ENCODE measurements around the gene XKRX. TPM values are rescaled to one million over a fixed set of nuclear protein-coding genes. Genes with fewer than 3 reads are reported as not detected.
A peak's percentile ranks its signal among the peaks of the same experiment; 100 is the strongest.

The XKRX gene
- total RNA-seq, 3 donors from 2014 or later (not counting 1 experiment from before 2014, with no cell fraction given) = 0.20 to 0.38 TPM; not detected in 1

- no peaks in the 10 kb centered on the region for H3K9me3 ChIP-seq (ENCODE audit: control insufficient read depth, insufficient read depth, low read length)
- H3K27me3 ChIP-seq (ENCODE audit: control insufficient read depth, insufficient read depth, low read length) = no peaks in the 10 kb centered on the region
- no peaks in the 10 kb centered on the region for H3K36me3 Mint-ChIP-seq
- no peaks in the 10 kb centered on the region for H3K9me3 Mint-ChIP-seq
- peak in 1 of 2 donors; percentile 17 for DNase-seq
- H3K4me3 ChIP-seq (ENCODE audit: low read length) = no peak overlapping the region
- H3K27ac ChIP-seq (ENCODE audit: low read length) = no peak overlapping the region
- no peaks in the 10 kb centered on the region for H3K4me1 Mint-ChIP-seq
- WGBS (ENCODE audit: insufficient coverage) = 78% methylated on average over 4 of the region's 4 CpGs
- H3K4me1 ChIP-seq (ENCODE audit: control insufficient read depth, insufficient read depth, low read length) = no peaks in the 10 kb centered on the region
- no peak for ATAC-seq
- TF ChIP-seq, protein P1, sequence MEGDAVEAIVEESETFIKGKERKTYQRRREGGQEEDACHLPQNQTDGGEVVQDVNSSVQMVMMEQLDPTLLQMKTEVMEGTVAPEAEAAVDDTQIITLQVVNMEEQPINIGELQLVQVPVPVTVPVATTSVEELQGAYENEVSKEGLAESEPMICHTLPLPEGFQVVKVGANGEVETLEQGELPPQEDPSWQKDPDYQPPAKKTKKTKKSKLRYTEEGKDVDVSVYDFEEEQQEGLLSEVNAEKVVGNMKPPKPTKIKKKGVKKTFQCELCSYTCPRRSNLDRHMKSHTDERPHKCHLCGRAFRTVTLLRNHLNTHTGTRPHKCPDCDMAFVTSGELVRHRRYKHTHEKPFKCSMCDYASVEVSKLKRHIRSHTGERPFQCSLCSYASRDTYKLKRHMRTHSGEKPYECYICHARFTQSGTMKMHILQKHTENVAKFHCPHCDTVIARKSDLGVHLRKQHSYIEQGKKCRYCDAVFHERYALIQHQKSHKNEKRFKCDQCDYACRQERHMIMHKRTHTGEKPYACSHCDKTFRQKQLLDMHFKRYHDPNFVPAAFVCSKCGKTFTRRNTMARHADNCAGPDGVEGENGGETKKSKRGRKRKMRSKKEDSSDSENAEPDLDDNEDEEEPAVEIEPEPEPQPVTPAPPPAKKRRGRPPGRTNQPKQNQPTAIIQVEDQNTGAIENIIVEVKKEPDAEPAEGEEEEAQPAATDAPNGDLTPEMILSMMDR (IDR thresholded peaks at IDR 0.05) = no peak
- H3K27me3 Mint-ChIP-seq (ENCODE audit: low read depth in 2 of 2) = peaks cover 0 to 2% of the 10 kb centered on the region in 2 donors
- H3K36me3 ChIP-seq (ENCODE audit: control insufficient read depth, insufficient read depth, low read length) = no peaks in the 10 kb centered on the region
- no peak overlapping the region for H3K4me3 Mint-ChIP-seq
- intact Hi-C loops (cut with micrococcal nuclease) = no loop called here
- no peak overlapping the region for H3K27ac Mint-ChIP-seq
These were observed 10.6 kb upstream of the XKRX start for GRCh38 chrX:100939333-100939732.

GRCh38 chrX:100935767-100936166 lies 7.0 kb upstream of the XKRX start:
- WGBS (ENCODE audit: insufficient coverage) = 100% methylated on average over 1 of the region's 2 CpGs
- H3K9me3 Mint-ChIP-seq = no peaks in the 10 kb centered on the region
- DNase-seq (no peak), ATAC-seq (no peak)
- no peaks in the 10 kb centered on the region for H3K27me3 ChIP-seq (ENCODE audit: control insufficient read depth, insufficient read depth, low read length)
- no peak overlapping the region for H3K4me3 Mint-ChIP-seq
- H3K27ac ChIP-seq (ENCODE audit: low read length) = no peak overlapping the region
- no peaks in the 10 kb centered on the region for H3K36me3 Mint-ChIP-seq
- H3K4me3 ChIP-seq (ENCODE audit: low read length) = no peak overlapping the region
- H3K4me1 Mint-ChIP-seq = no peaks in the 10 kb centered on the region
- H3K9me3 ChIP-seq (ENCODE audit: control insufficient read depth, insufficient read depth, low read length) = no peaks in the 10 kb centered on the region
- H3K36me3 ChIP-seq (ENCODE audit: control insufficient read depth, insufficient read depth, low read length) = no peaks in the 10 kb centered on the region
- H3K27me3 Mint-ChIP-seq (ENCODE audit: low read depth in 2 of 2) = peaks cover 10 to 16% of the 10 kb centered on the region in 2 donors
- TF ChIP-seq, protein P1 (IDR thresholded peaks at IDR 0.05) = no peak
- H3K4me1 ChIP-seq (ENCODE audit: control insufficient read depth, insufficient read depth, low read length) = no peaks in the 10 kb centered on the region
- intact Hi-C loops (cut with micrococcal nuclease) = no loop called here
- no peak overlapping the region for H3K27ac Mint-ChIP-seq

- intact Hi-C loops (cut with micrococcal nuclease) = no loop called here
These were observed 3.2 kb upstream of the XKRX start for GRCh38 chrX:100931925-100932285.

More at GRCh38 chrX:100931925-100932285, 3.2 kb upstream of the XKRX start:
- Mint-ChIP-seq H3K9me3 (no peaks in the 10 kb centered on the region), H3K36me3 (no peaks in the 10 kb centered on the region), H3K27me3 (ENCODE audit: low read depth in 2 of 2) (peaks cover 10 to 28% of the 10 kb centered on the region in 2 donors), H3K4me3 (no peak overlapping the region), H3K27ac (no peak overlapping the region), H3K4me1 (peaks cover 0 to 6% of the 10 kb centered on the region in 2 donors)
- H3K36me3 ChIP-seq (ENCODE audit: control insufficient read depth, insufficient read depth, low read length) = no peaks in the 10 kb centered on the region
- H3K4me3 ChIP-seq (ENCODE audit: low read length) = no peak overlapping the region
- DNase-seq (no peak), ATAC-seq (no peak)
- H3K27me3 ChIP-seq (ENCODE audit: control insufficient read depth, insufficient read depth, low read length) = no peaks in the 10 kb centered on the region
- no peak overlapping the region for H3K27ac ChIP-seq (ENCODE audit: low read length)
- H3K9me3 ChIP-seq (ENCODE audit: control insufficient read depth, insufficient read depth, low read length) = no peaks in the 10 kb centered on the region
- peaks cover 11% of the 10 kb centered on the region for H3K4me1 ChIP-seq (ENCODE audit: control insufficient read depth, insufficient read depth, low read length)
- WGBS (ENCODE audit: insufficient coverage) = 59% methylated on average over 3 of the region's 3 CpGs
- TF ChIP-seq, protein P1 (IDR thresholded peaks at IDR 0.05) = no peak
